ENCODE data around the gene ZPLD1.

DNA sequence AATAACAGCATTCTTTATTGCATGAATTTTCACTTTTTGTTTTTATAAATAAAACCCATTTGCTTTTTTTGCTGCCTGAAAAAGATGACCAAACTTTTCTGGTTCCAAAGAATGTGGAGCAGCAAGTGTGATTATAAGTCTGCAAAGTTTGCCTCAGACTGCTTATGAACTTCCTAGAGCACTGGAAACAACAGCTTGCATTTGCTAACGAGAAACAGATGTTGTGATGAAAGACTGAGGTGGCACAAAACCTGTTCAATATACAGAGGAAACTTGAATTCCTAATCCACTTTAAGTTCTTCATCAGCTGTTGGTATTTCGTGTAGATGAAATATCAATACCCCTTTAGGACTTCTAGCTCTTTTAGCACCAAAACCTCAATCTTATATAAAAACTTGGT, 9.3 kb downstream of the ZPLD1 start:
- TF ChIP-seq, protein P1, sequence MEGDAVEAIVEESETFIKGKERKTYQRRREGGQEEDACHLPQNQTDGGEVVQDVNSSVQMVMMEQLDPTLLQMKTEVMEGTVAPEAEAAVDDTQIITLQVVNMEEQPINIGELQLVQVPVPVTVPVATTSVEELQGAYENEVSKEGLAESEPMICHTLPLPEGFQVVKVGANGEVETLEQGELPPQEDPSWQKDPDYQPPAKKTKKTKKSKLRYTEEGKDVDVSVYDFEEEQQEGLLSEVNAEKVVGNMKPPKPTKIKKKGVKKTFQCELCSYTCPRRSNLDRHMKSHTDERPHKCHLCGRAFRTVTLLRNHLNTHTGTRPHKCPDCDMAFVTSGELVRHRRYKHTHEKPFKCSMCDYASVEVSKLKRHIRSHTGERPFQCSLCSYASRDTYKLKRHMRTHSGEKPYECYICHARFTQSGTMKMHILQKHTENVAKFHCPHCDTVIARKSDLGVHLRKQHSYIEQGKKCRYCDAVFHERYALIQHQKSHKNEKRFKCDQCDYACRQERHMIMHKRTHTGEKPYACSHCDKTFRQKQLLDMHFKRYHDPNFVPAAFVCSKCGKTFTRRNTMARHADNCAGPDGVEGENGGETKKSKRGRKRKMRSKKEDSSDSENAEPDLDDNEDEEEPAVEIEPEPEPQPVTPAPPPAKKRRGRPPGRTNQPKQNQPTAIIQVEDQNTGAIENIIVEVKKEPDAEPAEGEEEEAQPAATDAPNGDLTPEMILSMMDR (conservative IDR thresholded peaks at IDR 0.05; ENCODE audit: low read length), result no peak
- no peak for TF ChIP-seq EZH2phosphoT487 (IDR thresholded peaks at IDR 0.05; ENCODE audit: borderline replicate concordance)
